Fibroblast of gingiva (primary cell): ENCODE results near the gene HSPA6.
"Not testable (repeated sequence)": the region's sequence is repeated elsewhere in the genome, so short reads cannot be mapped to it uniquely, and the experiment has no call there.

Experiments used
- DNase-seq: peaks from one replicate; pipeline ENCODE4 v3.0.0-alpha.2; 2011; ENCODE audit warnings: low read depth

The HSPA6 gene

DNA sequence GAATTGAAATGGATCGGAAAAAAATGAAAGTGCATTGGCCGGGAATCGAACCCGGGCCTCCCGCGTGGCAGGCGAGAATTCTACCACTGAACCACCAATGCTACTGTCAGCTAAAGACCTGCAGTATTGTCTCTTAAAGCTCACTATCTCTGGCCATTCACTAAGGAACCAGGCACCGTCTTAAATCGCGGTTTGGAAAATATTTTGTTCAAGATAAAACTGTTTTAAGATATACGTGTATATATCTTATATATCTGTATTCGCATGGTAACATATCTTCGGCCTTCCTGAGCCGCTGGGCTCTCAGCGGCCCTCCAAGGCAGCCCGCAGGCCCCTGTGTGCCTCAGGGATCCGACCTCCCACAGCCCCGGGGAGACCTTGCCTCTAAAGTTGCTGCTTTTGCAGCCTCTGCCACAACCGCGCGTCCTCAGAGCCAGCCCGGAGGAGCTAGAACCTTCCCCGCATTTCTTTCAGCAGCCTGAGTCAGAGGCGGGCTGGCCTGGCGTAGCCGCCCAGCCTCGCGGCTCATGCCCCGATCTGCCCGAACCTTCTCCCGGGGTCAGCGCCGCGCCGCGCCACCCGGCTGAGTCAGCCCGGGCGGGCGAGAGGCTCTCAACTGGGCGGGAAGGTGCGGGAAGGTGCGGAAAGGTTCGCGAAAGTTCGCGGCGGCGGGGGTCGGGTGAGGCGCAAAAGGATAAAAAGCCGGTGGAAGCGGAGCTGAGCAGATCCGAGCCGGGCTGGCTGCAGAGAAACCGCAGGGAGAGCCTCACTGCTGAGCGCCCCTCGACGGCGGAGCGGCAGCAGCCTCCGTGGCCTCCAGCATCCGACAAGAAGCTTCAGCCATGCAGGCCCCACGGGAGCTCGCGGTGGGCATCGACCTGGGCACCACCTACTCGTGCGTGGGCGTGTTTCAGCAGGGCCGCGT, at the start of gene HSPA6:
HSPA6 (plus strand) TSS at position 724 of the 925 bp plus-strand sequence; CDS start at position 843, 119 bp downstream.
- peak; percentile 56 for DNase-seq

DNA sequence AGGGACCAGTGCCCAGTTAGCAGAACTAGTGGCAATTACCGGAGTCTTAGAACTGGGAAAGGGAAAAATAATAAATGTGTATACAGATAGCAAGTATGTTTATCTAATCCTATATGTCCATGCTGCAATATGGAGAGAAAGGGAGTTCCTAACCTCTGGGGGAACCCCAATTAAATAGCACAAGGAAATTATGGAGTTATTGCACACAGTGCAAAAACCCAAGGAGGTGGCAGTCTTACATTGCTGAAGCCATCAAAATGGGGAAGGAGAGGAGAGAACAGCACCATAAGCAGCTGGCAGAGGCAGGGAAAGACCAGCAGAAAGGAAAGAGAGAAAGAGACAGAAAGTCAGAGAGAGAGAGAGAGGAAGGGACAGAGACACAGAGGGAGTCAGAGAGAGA, 46.6 kb upstream of the HSPA6 start:
- not testable (repeated sequence) for DNase-seq

DNA sequence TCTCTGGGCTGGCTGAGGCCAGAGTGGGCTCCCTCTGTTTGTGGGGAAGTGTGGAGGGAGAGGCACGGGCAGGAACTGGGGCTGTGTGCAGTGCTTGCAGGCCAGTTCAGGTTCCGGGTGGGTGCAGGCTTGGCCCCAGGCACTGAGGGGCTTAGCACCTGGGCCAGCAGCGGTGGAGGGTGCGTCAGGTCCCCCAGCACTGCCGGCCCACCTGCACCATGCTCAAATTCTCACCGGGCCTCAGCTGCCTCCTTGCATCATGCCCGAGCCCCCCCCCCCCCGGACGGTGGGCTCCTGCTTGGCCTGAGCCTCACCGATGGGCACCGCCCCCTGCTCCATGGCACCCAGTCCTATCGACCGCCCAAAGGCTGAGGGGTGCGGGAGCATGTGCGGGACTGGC, 45.4 kb upstream of the HSPA6 start:
- DNase-seq: no peak

- DNase-seq: no peak
Observed at GRCh38 chr1:161480381-161481035, 43.8 kb upstream of the HSPA6 start.

- DNase-seq: no peak
Observed at GRCh38 chr1:161481624-161482392, 42.5 kb upstream of the HSPA6 start.

GRCh38 chr1:161482610-161483009, 41.7 kb upstream of the HSPA6 start:
- DNase-seq: no peak

DNA sequence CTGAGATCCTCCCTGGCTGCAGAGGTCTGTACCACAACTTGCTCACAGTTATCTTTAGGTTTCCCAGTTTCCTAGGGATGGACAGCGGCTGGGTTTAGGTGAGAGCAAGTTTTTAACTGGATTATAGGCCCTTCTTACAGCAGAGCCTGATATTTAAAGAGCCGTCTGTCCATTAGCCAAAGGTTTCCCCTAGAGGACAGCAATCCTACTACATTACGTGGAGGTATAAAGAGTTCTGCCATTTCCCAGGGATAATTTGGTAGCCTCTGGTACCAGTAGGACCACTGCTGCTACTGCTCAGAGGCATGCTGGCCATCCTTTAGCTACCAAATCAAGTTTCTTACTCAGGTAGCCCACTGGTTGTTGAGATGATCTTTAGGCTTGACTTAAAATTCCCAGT, 41.0 kb upstream of the HSPA6 start:
- no peak for DNase-seq

DNA sequence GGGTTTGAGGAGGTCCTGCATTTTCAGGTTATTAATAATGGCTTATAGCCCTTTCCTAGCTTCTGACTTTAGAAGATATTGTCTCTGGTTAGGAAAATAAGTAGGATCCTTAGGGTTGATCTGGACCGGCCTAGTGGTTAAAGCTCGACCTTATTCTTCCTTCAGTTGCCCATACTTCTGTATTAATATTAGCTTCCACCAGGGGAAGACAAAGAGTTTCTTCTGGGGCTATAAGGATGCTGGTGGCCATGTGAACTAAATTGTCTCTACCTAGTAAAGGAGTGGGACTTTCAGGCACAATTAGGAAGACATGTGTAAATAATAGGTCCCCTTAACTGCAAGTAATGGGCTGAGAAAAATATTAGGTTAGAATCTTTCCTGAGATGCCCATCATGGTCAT, 39.7 kb upstream of the HSPA6 start:
- no peak for DNase-seq

DNA sequence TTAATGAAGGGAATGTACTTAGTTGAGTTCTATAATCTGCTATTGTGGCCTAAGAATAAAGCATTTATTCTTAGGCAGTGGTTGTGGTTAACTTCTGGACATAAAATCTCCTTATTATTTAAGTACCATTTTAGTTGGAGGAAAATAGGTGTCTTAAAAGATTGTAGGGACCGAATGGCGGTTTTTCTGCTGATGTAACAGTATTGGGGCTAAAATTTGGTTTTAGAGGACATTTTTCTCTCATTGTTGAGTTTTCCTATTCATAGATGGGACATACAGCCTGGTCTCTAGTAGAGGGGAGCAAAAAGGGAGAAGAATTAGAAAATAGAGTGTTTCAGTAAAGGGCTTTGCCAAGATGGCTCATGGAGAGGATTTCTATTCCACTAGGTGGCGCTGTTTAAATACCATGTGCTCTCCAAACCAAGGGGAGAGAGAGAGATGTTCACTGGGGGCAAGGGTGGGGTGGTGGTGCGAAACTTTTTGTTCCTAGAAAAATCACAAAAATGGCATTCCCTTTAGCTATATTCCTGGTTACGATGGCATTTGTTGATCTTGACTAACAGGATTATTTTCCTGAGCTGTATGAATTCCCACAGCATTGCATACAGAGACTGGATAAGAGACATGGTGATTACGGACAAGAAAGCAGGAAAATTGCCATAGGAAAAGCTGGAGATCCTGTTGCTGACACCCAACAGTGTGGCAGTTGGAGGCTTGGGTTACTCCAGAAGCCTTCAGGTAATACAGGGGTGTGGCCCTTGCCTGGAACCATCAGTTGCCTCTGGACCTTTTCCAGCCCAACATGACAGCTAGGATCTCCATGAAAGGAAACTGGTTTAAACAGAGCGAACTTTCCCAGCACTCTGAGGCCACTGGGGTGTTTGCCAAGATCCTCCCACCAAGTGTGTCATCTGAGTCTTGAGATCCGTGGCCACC, 37.3 kb upstream of the HSPA6 start:
- DNase-seq: peak; percentile 42

- DNase-seq: no peak
Observed at GRCh38 chr1:161491472-161491871, 32.9 kb upstream of the HSPA6 start.

- no peak for DNase-seq
Observed at GRCh38 chr1:161492827-161493226, 31.5 kb upstream of the HSPA6 start.

GRCh38 chr1:161494091-161494735, 30.1 kb upstream of the HSPA6 start:
- no peak for DNase-seq

DNA sequence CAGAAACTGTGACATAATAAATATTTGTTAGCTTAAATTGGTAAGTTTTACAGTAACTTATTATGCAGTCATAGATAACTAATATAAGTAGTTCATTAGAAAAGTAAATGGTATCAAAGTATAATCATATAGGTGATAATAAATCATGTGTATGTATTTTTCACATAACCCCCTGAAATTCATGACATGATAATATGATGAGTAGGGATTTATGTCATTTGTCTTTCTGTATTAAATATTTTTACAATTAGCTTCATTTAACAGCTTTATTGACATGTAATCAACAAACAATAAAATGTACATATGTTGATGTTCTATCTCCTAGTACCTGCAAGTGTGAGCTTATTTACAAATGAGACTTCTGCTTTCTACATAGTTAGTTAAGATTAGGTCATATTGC, 28.9 kb upstream of the HSPA6 start:
- no peak for DNase-seq

DNA sequence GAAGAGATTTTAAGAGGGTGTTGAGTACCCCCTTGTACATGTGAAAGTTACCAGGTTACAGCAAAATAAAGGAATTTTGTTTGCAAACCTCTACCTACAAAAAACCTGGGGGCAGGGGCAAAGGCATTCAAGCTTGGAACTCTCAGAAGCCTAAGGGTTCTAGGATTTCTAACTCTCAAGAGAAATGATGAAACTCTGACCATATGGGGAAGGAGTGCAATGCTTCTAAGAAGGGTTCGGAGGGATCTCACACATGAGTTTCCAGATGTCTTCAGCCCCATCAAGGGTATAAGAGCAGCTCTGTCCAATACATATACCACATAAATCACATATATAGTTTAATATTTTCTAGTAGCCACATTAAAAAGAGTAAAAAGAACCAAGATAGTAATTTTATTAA, 26.4 kb upstream of the HSPA6 start:
- DNase-seq: no peak

DNA sequence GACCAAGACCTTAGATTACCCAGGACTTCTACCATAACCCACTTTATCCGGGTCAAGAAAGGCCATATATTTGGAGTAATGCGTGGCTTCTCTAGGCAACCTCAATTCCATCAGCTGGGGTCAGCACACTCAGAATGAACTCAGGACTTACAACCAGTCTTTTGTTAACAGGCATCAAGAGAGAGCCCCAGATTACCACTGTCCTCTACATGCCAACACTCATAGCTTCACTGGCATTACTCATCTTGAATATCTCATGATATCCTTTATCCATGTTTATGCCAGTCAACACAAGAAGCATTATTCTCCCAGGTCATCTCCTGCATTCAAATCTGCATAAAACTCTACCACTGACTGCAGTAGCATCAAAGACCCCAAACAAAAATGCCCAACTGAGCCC, 25.7 kb upstream of the HSPA6 start:
- no peak for DNase-seq

GRCh38 chr1:161499099-161500039, 25.0 kb upstream of the HSPA6 start:
- DNase-seq: no peak

DNA sequence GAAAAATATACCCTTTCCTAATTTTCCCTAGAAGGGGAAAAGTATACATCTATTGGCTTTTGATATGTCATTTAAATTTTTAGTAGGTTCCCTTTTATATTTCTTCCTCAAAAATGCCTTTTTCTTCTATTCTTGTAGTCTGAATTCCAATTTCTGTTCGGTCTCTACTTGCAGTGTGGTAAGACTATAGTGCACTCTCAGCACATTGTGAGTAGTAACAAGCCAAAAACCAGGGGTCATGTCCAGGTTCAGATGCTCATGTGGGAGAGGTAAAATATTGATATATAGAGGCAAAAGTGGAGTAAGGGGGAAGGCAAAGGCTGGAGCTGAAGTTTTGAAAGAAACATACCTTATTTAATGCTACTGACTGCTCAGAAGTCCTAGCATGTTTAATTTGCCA, 23.1 kb upstream of the HSPA6 start:
- DNase-seq: no peak

DNA sequence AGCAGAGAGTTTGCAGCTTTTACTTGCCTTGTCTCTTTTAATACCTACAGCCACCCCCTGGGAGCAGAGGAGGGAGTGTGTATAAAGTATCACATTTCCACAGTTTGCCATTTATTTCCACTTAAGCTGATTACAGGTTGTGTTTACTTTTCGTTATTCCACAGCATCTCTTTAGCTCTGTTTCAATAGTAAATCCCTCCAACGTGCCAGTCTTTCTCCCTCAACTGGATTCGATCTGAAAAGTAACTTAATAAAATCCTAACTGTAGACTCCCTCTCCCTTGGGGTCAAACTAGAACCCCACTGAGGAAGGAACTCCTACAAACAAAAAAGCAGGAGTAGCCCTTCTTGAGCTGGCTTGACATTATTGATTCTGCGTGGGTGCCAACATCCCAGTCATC, 22.2 kb upstream of the HSPA6 start:
- no peak for DNase-seq

GRCh38 chr1:161502641-161503393, 21.5 kb upstream of the HSPA6 start:
- DNase-seq: no peak
